Fibroblast of the conjunctiva (primary cell): ENCODE measurements around the gene ZNF548.
"Not testable (repeated sequence)": the region's sequence is repeated elsewhere in the genome, so short reads cannot be mapped to it uniquely, and the experiment has no call there.

Experiments used
- DNase-seq: peaks from one replicate; pipeline ENCODE4 v3.0.0-alpha.2; 2010; ENCODE audit warnings: low read depth

The ZNF548 gene

DNA sequence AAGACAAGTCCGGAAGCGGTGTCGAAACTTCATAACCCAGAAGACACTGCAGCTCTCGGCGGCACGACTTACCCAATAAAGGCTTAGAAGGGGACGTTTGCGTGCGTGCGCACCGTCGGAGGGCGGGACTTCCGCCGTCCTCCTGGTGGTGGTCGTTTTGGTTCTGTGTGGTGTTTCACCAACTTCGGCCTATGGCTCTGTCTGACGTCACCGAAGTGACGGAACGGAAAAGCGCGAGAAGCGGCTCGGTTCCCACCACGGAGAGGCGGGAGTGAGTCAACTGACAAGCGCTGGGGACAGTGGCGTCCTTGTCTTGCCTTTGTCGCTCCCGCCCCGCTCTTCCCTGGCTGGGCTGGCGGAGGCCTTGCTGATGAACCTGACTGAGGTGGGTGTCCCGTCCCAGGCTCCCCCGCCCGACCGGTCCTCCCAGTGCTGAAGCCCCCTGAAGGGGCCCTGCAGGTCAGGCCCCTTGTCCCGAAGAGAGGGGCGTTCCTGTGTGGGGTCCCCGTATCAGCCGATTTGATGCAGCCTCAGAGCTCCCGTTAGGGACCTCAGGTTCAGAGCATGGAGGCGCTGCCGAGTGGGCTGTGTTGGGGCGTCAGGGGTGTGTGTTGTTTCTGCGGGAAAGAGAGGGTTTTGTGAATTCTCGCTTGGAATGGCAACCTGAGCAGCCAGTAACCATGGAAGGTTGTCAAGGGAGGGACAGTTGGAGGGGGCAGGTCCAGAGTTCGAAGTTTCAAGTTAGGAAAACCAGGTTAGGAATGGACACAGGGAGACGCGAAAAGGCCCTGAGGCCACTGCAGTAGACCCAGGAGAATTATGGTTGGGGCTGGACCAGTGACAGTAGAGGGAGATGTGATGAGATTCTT is at the start of gene ZNF548:
TSS of gene ZNF548 (plus strand) at position 125 of the 869 bp plus-strand sequence. CDS start at position 371, 246 bp downstream.
- peak; percentile 98 for DNase-seq

DNA sequence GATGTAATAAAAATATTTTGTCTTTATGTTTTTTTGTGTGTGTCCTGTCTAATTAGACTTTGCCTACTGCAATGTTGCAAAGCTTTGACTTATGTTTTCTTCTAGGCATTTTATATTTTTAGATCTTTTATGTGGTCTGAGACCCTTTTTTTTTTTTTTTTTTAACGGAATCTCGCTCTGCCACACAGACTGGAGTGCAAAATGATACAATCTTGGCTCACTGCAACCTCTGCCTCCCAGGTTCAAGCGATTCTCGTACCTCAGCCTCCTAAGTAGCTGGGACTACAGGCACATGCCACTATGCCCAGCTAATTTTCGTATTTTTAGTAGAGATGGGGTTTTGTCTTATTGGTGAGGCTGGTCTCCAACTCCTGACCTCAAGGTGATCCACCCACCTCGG is 47.1 kb upstream of the ZNF548 start:
- no peak for DNase-seq

DNA sequence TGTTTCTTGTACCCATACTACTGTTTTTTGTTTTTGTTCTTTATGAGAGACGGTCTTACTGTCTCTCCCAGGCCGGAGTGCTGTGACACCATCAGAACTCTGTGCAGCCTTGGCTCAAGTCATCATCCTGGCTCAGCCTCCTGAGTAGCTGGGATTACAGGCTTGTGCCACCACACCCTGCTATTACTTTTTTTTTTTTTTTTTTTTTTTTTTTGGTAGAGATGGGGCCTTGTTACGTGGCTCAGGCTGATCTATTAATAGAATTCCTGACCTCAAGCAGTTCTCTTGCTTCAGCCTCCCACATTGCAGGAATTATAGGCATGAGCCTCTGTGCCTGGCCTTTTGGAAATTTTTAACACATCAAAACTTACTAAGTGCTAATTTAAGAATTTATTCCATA is 41.5 kb upstream of the ZNF548 start:
- DNase-seq = no peak

DNA sequence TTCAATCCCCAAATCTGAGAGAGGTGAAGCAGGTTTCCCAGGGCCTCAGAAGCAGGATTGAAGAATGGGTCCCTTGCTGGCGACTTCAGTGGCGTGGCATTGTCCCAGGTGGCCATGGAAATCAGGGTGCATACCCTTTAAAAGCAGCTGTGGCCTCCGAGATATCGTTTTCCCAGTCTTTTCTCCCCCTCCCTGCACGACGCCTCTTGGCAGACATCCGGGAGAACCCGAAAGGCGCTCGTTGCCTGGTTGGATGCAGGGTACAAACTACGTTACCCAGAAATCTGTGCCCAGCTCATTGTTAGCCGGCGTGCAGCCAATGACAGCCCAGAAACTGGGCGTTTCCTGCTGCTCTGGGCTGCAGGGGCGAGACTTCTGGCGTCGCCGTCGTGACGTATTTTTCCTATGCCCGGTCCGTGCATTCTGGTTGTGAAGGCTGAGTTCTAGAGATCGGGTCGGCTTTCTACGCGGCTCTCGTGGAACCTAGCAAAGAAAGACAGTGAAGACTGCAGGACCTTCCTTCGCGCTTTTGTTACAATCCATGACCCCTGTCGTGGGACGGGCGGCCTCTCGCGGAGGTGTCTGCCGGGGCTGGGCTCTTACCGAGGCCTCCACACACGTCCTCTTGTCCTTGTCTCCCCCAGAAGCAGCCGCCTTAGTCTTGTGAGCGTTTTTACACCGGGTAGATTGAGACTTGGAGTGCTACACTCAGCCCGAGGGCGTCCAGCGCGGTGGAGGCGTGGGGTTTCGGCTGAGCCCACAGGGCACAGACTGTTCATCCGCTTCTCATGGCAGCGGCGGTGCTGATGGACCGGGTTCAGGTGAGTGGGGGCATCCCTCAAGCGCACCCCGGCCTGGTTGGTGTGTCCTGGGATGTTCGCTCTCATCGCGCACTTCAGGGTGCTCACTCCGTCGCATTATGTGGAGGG is 38.5 kb upstream of the ZNF548 start, which contains the start of gene ZNF304:
TSS of gene ZNF304 (plus strand) at position 395 of the 929 bp plus-strand sequence. CDS start at position 789, 394 bp downstream.
- peak; percentile 87 for DNase-seq

DNA sequence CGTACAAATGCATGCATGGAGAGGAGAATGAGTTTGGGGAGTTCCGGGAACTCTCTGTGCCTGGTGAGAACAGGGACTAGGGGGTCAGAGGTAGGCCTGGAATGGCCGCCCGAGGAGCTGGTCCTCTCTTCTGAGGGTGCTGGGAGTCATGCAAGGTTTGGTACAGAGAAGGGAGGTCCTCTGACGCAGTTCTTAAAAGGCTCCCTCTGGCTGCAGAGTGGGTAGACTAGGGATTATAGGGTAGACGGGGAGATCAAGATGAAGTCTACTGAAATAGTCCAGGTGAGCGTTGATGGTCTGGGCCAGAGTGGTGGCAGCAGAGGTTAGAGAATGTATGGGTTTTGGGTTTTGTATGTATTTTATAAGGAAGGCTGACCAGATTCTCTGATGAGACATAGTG is 37.8 kb upstream of the ZNF548 start:
- DNase-seq = no peak

DNA sequence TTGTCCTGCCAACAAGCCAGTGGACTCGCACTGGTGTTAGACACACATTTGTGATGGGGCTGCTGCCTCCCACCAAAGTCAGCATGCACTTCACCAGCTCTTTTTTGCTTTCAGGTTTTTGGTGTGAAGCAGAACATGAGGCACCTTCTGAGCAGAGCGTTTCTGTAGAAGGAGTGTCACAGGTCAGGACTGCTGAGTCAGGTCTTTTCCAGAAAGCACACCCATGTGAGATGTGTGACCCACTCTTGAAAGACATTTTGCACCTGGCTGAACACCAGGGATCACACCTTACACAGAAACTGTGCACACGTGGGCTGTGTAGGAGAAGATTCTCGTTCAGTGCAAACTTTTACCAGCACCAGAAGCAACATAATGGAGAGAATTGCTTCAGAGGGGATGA is 33.7 kb upstream of the ZNF548 start:
- DNase-seq = no peak

DNA sequence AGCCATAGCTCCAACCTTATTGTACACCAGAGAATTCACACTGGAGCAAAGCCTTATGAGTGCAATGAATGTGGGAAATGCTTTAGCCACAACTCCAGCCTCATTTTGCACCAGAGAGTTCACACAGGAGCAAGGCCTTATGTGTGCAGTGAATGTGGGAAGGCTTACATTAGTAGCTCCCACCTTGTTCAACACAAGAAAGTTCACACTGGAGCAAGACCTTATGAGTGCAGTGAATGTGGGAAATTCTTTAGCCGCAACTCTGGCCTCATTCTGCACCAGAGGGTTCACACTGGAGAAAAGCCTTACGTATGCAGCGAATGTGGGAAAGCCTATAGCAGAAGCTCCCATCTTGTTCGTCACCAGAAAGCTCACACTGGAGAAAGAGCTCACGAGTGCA is 32.2 kb upstream of the ZNF548 start:
- no peak for DNase-seq

DNA sequence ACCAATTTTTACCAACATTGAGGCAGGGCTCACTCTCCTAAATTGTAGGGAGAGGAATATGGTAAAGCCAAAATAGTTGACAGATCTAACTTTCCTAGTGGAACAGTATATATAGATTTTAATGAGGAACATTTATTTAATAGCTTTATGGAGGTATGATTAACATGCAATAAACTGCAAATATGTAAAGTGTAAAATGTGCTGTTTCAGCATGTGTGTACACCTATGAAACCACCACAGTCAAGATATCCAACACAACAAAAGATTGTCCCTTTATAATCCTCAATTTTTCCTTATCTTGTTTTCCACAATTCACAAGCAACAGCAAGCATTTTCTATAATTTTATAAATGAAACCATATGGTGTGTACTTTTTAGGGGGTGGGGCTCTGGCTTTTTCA is 30.4 kb upstream of the ZNF548 start:
- no peak for DNase-seq

DNA sequence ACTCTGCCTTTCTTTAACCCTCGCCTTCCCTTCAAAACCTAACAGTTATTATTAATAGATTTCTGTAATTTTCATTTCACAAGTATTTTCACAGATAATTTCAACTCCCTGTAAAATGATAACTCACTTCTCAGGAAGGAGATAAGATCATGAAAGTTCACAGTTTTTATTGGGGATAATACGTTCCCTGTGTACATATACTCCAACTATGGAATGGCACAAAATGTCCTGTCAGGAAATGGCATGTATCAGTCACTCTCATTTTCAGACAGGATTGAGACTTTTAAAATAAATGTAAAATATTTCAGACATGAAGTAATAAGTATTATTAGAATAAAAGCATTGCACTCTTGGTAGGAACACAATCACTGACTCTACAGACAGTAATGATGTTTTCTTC is 27.2 kb upstream of the ZNF548 start:
- no peak for DNase-seq

DNA sequence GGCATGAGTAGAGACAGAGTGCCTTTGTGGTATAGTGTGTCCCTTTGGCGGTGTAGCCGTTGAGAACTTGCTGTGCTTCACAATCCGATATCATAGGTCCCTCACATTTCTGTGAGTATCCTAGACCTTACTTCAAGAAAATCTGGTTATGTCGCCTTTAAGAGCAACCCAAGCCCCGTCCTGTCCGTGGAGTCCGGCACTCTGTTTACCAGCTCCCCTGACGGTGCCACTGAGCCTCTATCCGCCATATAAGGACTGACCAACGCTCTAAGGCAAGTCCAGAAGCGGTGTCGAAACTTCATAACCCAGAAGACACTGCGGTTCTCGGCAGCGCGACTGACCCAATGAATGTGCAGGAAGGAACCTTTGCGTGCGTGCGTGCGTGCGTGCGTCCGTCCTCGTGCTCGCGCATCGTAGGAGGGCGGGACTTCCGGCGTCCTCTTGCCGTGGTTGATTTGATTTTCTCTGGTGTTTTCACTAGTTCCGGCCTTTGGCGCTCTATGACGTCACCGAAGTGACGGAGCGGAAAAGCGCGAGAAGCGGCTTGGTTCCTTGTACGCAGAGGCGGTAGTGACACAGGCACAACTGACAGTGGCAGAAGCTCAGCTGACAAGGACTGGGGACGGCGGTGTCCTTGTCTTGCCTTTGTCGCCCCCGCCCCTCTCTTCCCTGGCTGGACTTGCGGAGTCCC is 26.5 kb upstream of the ZNF548 start, which contains the start of the genes TRAPPC2B and ZNF547:
TSS of gene TRAPPC2B (plus strand) at position 555 of the 691 bp plus-strand sequence. CDS start 1,283 bp downstream, outside the sequence.
TSS of gene ZNF547 (plus strand) at position 555 of the 691 bp plus-strand sequence. CDS start 5,005 bp downstream, outside the sequence.
- peak; percentile 99 for DNase-seq

DNA sequence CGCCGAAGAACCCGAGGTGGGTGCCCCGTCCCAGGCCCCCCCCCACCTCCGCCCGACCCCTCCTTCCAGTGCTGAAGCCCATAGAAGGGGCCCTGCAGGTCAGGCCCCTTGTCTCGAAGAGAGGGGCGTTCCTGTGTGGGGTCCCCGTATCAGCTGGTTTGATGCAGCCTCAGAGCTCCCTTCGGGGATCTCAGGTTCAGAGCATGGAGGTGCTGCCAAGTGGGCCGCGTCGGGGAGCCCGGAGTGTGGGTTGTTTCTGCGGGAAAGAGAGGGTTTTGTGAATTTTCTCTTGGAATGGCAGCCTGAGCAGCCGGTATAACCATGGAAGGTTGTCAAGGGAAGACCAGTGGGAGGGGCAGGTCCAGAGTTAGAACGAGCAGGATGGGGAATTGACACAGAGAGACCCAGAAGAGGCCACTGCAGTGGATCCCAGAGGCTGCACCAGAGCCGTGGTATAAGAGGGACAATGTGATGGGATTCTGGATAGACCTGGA is 25.9 kb upstream of the ZNF548 start:
- no peak for DNase-seq

DNA sequence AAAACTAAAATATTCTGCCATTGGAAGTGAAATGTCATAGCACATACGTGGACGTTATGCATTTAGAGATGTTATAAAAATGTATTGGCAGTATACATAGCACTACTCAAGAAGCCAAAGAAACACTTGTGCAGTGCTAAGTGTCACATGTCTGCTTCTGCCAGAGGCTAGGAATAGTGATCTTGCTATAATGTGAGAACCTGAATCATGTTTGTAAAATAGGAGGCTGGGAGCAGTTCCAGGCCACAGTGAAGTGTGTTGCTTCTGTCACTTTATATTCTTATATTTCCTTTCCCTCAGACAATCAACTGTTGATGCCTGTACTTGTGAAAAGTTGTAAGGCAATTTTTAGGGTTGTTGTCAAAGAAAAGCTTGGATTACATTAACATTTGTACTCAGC is 22.9 kb upstream of the ZNF548 start:
- no peak for DNase-seq

DNA sequence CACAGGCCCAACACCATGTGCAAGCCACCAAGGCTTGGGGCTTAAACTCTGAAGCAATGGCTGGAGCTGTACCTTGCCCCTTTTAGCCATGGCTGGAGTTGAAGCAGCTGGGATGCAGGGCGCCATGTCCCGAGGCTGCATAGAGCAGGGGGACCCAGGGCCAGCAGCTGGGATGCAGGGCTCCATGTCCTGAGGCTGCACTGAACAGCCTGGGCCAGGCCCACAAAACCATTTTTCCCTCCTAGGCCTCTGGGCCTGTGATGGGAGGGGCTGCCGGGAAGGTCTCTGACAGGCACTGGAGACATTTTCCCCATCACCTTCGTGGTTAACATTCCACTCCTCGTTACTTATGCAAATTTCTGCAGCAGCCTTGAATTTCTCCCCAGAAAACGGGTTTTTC is 15.5 kb upstream of the ZNF548 start:
- DNase-seq = no peak

DNA sequence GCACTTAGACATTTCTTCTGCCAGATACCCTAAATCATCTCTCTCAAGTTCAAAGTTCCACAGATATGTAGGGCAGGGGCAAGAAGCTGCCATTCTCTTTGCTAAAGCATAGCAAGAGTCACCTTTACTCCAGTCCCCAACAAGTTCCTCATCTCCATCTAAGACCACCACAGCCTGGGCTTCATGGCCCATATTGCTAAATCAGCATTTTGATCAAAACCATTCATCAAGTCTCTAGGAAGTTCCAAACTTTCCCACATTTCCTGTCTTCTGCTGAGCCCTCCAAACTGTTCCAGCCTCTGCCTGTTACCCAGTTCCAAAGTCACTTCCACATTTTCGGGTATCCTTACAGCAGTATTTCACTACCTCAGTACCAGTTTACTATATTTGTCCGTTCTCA is 15.0 kb upstream of the ZNF548 start:
- not testable (repeated sequence) for DNase-seq

DNA sequence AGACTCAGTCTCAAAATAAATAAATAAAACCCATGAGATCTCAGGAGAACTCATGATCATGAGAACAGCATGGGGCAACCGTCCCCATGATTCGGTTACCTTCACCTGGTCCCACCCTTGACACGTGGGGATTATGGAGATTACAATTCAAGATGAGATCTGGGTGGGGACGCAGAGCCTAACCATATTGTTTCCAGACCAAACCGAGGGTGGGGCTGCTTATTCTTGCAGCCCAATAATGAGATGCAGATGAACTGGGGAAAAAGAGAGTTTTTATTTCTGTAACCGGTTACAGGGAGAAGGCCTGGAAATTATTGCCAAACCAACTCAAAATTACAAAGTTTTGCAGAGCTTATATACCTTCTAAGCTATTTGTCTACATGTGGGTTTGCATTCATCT is 13.5 kb upstream of the ZNF548 start:
- DNase-seq = no peak

DNA sequence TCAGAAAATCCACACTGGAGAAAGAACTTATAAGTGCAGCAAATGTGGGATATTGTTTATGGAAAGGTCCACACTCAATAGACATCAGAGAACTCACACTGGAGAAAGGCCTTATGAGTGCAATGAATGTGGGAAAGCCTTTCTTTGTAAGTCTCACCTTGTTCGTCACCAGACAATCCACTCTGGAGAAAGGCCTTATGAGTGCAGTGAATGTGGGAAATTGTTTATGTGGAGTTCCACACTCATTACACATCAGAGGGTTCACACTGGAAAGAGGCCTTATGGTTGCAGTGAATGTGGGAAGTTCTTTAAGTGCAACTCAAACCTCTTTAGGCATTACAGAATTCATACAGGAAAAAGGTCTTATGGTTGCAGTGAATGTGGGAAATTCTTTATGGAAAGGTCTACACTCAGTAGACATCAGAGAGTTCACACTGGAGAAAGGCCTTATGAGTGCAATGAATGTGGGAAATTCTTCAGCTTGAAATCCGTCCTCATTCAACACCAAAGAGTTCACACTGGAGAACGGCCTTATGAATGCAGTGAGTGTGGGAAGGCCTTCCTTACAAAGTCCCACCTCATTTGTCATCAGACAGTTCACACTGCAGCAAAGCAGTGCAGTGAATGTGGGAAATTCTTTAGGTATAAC is 12.0 kb upstream of the ZNF548 start:
- no peak for DNase-seq

DNA sequence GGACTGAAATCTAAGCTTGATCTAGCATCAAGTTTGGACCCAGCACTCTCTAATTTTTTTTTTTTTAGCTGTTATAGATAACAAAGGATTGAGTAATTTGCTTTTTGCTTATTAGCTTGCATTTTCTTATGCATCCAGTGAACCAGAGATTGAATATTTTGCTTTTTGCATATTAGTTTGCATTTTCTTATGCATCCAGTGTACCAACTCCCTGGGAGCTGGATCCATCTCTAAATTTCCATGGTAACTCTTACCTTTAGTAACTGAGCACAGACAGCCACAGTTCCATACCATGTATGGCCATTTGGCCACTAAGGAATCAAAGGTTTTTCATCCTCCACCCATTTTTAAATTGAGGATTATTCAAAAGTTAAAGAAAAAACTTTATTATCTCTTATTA is 8.7 kb upstream of the ZNF548 start:
- DNase-seq = no peak

DNA sequence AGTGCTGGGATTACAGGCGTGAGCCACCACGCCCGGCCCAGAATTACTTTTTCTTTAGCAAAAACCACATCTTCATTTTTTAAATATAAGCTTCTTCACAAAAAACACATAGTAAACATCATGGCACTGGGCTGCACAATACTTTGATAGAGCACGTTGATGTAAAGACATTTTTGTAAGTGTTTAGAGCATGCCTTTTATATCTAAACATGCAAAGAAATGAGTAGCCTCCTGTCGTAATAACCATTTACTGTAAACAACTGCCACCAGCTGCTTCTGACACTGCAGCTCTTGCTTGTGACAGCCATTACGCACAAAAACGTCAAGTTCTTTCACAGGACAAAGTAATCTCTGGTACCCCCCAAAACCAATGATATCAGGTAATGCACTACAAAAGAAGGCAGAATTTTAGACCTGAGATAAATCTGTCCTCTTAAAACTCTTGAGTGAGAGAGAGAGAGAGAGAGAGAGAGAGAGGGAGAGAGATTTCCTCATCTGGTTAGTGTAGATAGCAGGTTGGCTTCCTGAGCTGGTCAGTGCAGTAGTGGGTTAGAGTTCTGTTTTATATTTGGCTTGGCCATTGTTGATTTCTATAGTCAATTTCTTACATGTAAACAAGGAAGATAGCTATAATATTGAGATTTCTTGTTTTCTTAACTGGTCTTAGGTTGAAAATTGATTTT is 6.7 kb upstream of the ZNF548 start:
- DNase-seq = no peak

DNA sequence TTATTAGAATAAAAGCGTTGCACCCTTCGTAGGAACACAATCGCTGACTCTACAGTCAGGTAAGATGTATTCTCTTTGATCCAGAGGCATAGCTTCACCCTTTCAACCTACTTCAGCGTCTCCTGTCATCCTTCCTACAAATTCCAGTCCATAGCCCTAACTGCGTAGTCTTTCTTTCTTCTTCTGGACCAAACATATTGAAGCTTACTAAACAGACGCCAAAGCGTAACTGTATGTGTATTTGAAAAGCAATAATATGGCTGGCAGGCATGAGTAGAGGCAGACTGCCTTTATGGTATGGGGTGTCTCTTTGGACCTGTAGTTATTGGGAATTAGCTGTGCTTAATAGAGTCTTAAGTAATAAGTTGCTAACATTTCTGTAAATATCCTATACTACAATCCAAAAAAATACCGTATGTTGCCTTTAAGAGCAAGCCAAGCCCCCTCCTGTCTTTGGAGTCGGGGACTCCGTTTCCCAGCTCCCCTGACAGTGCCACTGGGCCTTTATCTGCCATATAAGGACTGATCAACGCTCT is 392 bp upstream of the ZNF548 start:
- no peak for DNase-seq

DNA sequence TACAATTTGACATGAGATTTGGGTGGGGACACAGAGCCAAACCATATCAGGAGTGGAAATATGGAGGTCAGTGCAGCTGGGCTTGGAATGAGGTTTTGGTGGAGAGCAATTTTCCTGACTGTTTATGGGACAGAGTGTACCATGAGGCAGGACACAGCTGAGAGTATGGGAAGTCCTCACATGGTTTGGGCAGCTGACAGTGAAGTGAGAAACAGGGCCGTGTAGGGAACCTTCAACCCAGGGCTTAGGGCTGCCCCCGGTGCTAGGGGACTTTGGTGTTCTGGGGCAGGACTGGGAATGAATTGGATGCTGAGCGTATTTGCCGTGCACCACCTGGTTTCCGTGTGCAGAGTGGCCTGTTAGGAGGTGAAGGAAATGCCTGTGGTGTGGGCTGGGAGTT is 6.1 kb downstream of the ZNF548 start:
- DNase-seq = no peak
